HEK293T (cell line): Measurements from ENCODE around the gene SSTR4.
"Not testable (repeated sequence)": the region's sequence is repeated elsewhere in the genome, so short reads cannot be mapped to it uniquely, and the experiment has no call there.

Experiments used
- CTCF ChIA-PET: fragments of 350-600 bp; formaldehyde crosslinking; extraction: SDS; loops from one replicate; lab custom pipeline; 2021; ENCODE audit warnings: antibody characterized with exemption, inconsistent platforms; lab: Yijun Ruan, JAX
- POLR2A ChIA-PET: fragments of 350-600 bp; formaldehyde crosslinking; extraction: SDS; loops from one replicate; lab custom pipeline; 2020; ENCODE audit warnings: antibody characterized with exemption, inconsistent platforms; lab: Yijun Ruan, JAX
- DNase-seq: peaks from one replicate; pipeline ENCODE4 v3.0.0; 2012; ENCODE audit warnings: mixed read lengths; ENCODE audit errors: extremely low spot score
- ARNT ChIP-seq: fragments of 450-650 bp; IDR thresholded peaks from 2 replicates; pipeline ENCODE4 v1.6.1; 2017; ENCODE audit warnings: mild to moderate bottlenecking
- BHLHE40 ChIP-seq: fragments of 450-650 bp; IDR thresholded peaks from 2 replicates; pipeline ENCODE4 v1.6.1; 2016; ENCODE audit warnings: mild to moderate bottlenecking, moderate library complexity, borderline replicate concordance
- CTBP1 ChIP-seq: fragments of 450-650 bp; IDR thresholded peaks from 2 replicates; pipeline ENCODE4 v1.6.1; 2016; ENCODE audit warnings: borderline replicate concordance
- ELF4 ChIP-seq: fragments of 450-650 bp; IDR thresholded peaks from 2 replicates; pipeline ENCODE4 v1.6.1; 2017; ENCODE audit warnings: antibody characterized with exemption
- FOXA1 ChIP-seq: fragments of 450-650 bp; IDR thresholded peaks from 2 replicates; pipeline ENCODE4 v1.6.1; 2016; ENCODE audit warnings: mild to moderate bottlenecking
- FOXK2 ChIP-seq: fragments of 450-650 bp; IDR thresholded peaks from 2 replicates; pipeline ENCODE4 v1.6.1; 2016; ENCODE audit warnings: mild to moderate bottlenecking
- FOXM1 ChIP-seq: fragments of 450-650 bp; IDR thresholded peaks from 2 replicates; pipeline ENCODE4 v1.6.1; 2017; ENCODE audit warnings: mild to moderate bottlenecking, borderline replicate concordance
- HDGF ChIP-seq: fragments of 450-650 bp; IDR thresholded peaks from 2 replicates; pipeline ENCODE4 v1.6.1; 2017; ENCODE audit warnings: antibody characterized with exemption, borderline replicate concordance
- L3MBTL2 ChIP-seq: fragments of 450-650 bp; conservative IDR thresholded peaks from 2 replicates; pipeline ENCODE4 v1.6.1; 2016; ENCODE audit warnings: mild to moderate bottlenecking
- LEF1 ChIP-seq: fragments of 450-650 bp; IDR thresholded peaks from 2 replicates; pipeline ENCODE4 v1.6.1; 2017; ENCODE audit warnings: mild to moderate bottlenecking, borderline replicate concordance
- NFRKB ChIP-seq: fragments of 450-650 bp; IDR thresholded peaks from 2 replicates; pipeline ENCODE4 v1.6.1; 2016; ENCODE audit warnings: mild to moderate bottlenecking, moderate library complexity
- PKNOX1 ChIP-seq: fragments of 450-650 bp; IDR thresholded peaks from 2 replicates; pipeline ENCODE4 v1.6.1; 2016
- SP1 ChIP-seq: fragments of 450-650 bp; IDR thresholded peaks from 2 replicates; pipeline ENCODE4 v1.6.1; 2017
- SUZ12 ChIP-seq: fragments of 450-650 bp; IDR thresholded peaks from 2 replicates; pipeline ENCODE4 v1.6.1; 2016; ENCODE audit warnings: mild to moderate bottlenecking
- TARDBP ChIP-seq: fragments of 450-650 bp; IDR thresholded peaks from 2 replicates; pipeline ENCODE4 v1.6.1; 2016
- ZNF384 ChIP-seq: fragments of 450-650 bp; IDR thresholded peaks from 2 replicates; pipeline ENCODE4 v1.6.1; 2016

Gene SSTR4

GRCh38 chr20:23021951-23022350, 13.2 kb upstream of the SSTR4 start:
- CTCF ChIA-PET: no interaction called here
- POLR2A ChIA-PET: no interaction called here
- no peak for TF ChIP-seq BHLHE40
- no peak for TF ChIP-seq PKNOX1
- no peak for TF ChIP-seq SUZ12
- no peak for TF ChIP-seq HDGF
- no peak for TF ChIP-seq L3MBTL2
- no peak for TF ChIP-seq CTBP1
- no peak for TF ChIP-seq FOXK2
- no peak for TF ChIP-seq FOXM1
- no peak for TF ChIP-seq FOXA1
- no peak for TF ChIP-seq TARDBP
- no peak for TF ChIP-seq ELF4
- TF ChIP-seq ZNF384: no peak
- no peak for TF ChIP-seq ARNT
- no peak for TF ChIP-seq SP1
- TF ChIP-seq NFRKB: no peak
- no peak for TF ChIP-seq LEF1
- no peak for DNase-seq

- no peak for DNase-seq
- POLR2A ChIA-PET: interaction anchor here (1.0 kb wide), 1 partner anchor 28 kb away, joined by 3 read pairs; no protein-coding TSS in a partner anchor
- TF ChIP-seq HDGF: no peak
- no peak for TF ChIP-seq FOXM1
- TF ChIP-seq ELF4: no peak
- no peak for TF ChIP-seq FOXA1
- no peak for TF ChIP-seq TARDBP
- no peak for TF ChIP-seq LEF1
- TF ChIP-seq FOXK2: no peak
- TF ChIP-seq BHLHE40: no peak
- no peak for TF ChIP-seq L3MBTL2
- no peak for TF ChIP-seq PKNOX1
- CTCF ChIA-PET: no interaction called here
Observed at GRCh38 chr20:23022849-23023248, 12.3 kb upstream of the SSTR4 start.

- CTCF ChIA-PET: interaction anchor here (1.0 kb wide), 1 partner anchor 297 kb away, joined by 3 read pairs; no protein-coding TSS in a partner anchor
- no peak for DNase-seq
- no peak for TF ChIP-seq L3MBTL2
- TF ChIP-seq CTBP1: no peak
- TF ChIP-seq TARDBP: no peak
- TF ChIP-seq NFRKB: no peak
- no peak for TF ChIP-seq PKNOX1
- no peak for TF ChIP-seq SUZ12
- TF ChIP-seq ELF4: no peak
- no peak for TF ChIP-seq ZNF384
- TF ChIP-seq BHLHE40: no peak
- no peak for TF ChIP-seq HDGF
- no peak for TF ChIP-seq ARNT
- no peak for TF ChIP-seq FOXK2
- no peak for TF ChIP-seq SP1
- no peak for TF ChIP-seq LEF1
- POLR2A ChIA-PET: no interaction called here
Observed at GRCh38 chr20:23023621-23024177, 11.4 kb upstream of the SSTR4 start.

- POLR2A ChIA-PET: no interaction called here
Observed at GRCh38 chr20:23024701-23025100, 10.4 kb upstream of the SSTR4 start.

GRCh38 chr20:23025503-23025902, 9.6 kb upstream of the SSTR4 start:
- CTCF ChIA-PET, POLR2A ChIA-PET: not testable (repeated sequence)

More at GRCh38 chr20:23024701-23025100, 10.4 kb upstream of the SSTR4 start:
- CTCF ChIA-PET: interaction anchor here (1.0 kb wide), 1 partner anchor 296 kb away, joined by 3 read pairs; no protein-coding TSS in a partner anchor
- DNase-seq: no peak
- no peak for TF ChIP-seq FOXK2
- TF ChIP-seq ARNT: no peak
- no peak for TF ChIP-seq ELF4
- no peak for TF ChIP-seq CTBP1
- no peak for TF ChIP-seq ZNF384

GRCh38 chr20:23027721-23028120, 7.4 kb upstream of the SSTR4 start:
- no peak for TF ChIP-seq HDGF
- TF ChIP-seq ZNF384: no peak
- no peak for TF ChIP-seq CTBP1
- no peak for TF ChIP-seq SUZ12
- TF ChIP-seq PKNOX1: no peak
- no peak for TF ChIP-seq FOXK2
- TF ChIP-seq FOXM1: no peak
- TF ChIP-seq ARNT: no peak
- no peak for TF ChIP-seq TARDBP
- no peak for TF ChIP-seq LEF1
- no peak for TF ChIP-seq BHLHE40
- no peak for TF ChIP-seq ELF4
- no peak for TF ChIP-seq NFRKB
- no peak for TF ChIP-seq SP1
- ChIA-PET CTCF (no interaction called here), POLR2A (no interaction called here)
- no peak for DNase-seq

More at GRCh38 chr20:23025503-23025902, 9.6 kb upstream of the SSTR4 start:
- DNase-seq: not testable (repeated sequence)
